Measurements from ENCODE around the gene ZNRF1.
A peak's percentile ranks its signal among the peaks of the same experiment; 100 is the strongest.
"Not testable (repeated sequence)": the region's sequence is repeated elsewhere in the genome, so short reads cannot be mapped to it uniquely, and the experiment has no call there.

Gene ZNRF1

DNA sequence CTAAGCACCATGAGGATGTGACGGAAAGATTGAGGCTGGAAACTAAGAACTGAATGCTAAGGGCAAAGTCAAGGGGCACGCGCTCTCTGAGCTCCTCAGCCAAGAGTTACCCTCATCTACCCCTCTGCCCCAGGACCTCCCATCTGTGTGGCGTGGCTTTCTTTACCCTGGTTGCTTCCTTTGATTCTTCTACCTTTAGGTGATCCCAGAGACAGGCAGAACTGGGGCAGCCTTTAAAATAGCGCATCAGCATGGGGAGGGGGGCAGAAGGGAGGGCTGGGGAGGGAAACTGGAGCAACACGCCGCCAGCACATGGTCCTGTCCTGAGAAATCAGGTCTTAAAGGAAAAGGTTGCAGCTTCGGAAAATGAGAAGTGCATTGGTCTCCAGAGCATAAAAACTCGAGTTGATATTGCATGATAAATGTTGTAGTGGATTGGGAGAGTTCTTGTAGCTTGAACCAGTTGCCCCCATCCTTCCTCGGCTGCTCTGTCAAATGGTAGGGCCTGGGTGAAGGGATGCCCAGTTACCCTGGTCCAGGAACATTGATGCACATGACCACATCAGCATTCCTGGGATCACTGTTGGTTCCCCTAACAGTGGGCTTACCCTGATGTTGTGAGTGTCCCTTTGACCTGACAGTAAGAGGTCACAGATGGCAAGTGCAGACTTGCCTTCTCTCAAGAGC is 88.0 kb downstream of the ZNRF1 start:
- no peak for DNase-seq
- CTCF ChIA-PET, result interaction anchor here (1.6 to 8.0 kb wide), 7 partner anchors 11 to 89 kb away, joined by 8 to 88 read pairs (median 23); partner anchors contain the start of gene ZNRF1
- Histone ChIP-seq H3K27ac (ENCODE audit: insufficient read depth in 1 of 2, low read depth in 1 of 2, low read length in 2 of 2, poor library complexity in 1 of 2, severe bottlenecking in 2 of 2) (peak overlapping the region; percentile 11 to 73), H3K9me3 (ENCODE audit: control extremely low read depth in 1 of 5, control insufficient read depth in 4 of 5, insufficient read depth in 2 of 5, low read depth in 1 of 5, low read length in 4 of 5) (no peaks in the 10 kb centered on the region), H3K36me3 (ENCODE audit: control insufficient read depth in 4 of 4, insufficient read depth in 4 of 4, low read length in 3 of 4) (peaks cover 0 to 17% (median 6%) of the 10 kb centered on the region in 4 experiments), H3K4me1 (ENCODE audit: control extremely low read depth in 1 of 4, control insufficient read depth in 4 of 4, insufficient read depth in 4 of 4, low read length in 3 of 4) (peaks cover 19 to 92% (median 69%) of the 10 kb centered on the region in 4 experiments), H3K27me3 (replicated peaks in 2 of 5; ENCODE audit: control insufficient read depth in 4 of 5, insufficient read depth in 5 of 5, low read length in 4 of 5) (no peaks in the 10 kb centered on the region), H3K4me3 (ENCODE audit: control insufficient read depth in 1 of 7, extremely low read depth in 1 of 7, insufficient read depth in 4 of 7, low read depth in 2 of 7, low read length in 6 of 7) (peak overlapping the region in 3 of 7 experiments; percentile 28 to 58 (median 41))
- 84% methylated on average over 9 of the region's 10 CpGs for WGBS (ENCODE audit: insufficient coverage)
- POLR2A ChIA-PET, result interaction anchor here (1.4 to 2.2 kb wide), 3 partner anchors 11 to 44 kb away, joined by 4 to 8 read pairs (median 5); no protein-coding TSS in a partner anchor

DNA sequence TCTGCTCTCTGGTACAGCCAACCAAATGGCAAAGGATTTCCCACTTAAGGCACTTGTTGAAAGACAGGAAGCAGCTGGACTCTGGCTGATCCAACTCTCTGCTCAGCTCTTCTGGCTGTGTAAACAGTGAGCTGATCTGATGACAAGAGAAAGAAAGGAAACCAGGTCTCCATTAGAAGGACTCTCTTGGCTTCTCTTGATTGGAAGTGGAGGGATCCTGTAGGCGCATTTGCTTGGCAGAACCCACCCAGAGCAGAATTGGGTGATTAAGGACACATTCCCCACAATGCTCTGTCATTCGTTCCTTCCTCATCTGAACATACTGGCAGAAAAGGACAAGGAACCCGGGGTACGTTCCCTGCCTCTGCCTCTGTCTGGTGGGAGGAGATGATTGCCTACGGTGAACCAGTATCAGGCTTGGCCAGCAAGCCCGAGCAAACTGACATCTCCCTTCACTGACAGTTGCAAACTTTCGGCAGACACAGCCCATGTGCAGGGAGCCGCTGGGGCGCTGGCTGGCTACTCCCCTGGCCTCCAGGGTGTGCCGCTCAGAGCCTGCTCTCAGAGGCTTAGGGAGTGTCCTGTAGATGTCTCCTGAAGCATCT is 88.7 kb downstream of the ZNRF1 start:
- peak in 2 of 3 donors; percentile 79 to 87 for DNase-seq
- POLR2A ChIA-PET, result interaction anchor here (1.4 to 2.2 kb wide), 3 partner anchors 12 to 44 kb away, joined by 4 to 8 read pairs (median 5); no protein-coding TSS in a partner anchor
- CTCF ChIA-PET, result interaction anchor here (1.6 to 8.0 kb wide), 8 partner anchors 8 to 89 kb away, joined by 6 to 88 read pairs (median 20); partner anchors contain the start of gene ZNRF1
- H3K27me3 ChIP-seq (replicated peaks in 2 of 5; ENCODE audit: control insufficient read depth in 4 of 5, insufficient read depth in 5 of 5, low read length in 4 of 5), result no peaks in the 10 kb centered on the region
- peaks cover 0 to 17% (median 6%) of the 10 kb centered on the region in 4 experiments for H3K36me3 ChIP-seq (ENCODE audit: control insufficient read depth in 4 of 4, insufficient read depth in 4 of 4, low read length in 3 of 4)
- H3K27ac ChIP-seq (ENCODE audit: insufficient read depth in 1 of 2, low read depth in 1 of 2, low read length in 2 of 2, poor library complexity in 1 of 2, severe bottlenecking in 2 of 2), result peak overlapping the region; percentile 11 to 73
- no peaks in the 10 kb centered on the region for H3K9me3 ChIP-seq (ENCODE audit: control extremely low read depth in 1 of 5, control insufficient read depth in 4 of 5, insufficient read depth in 2 of 5, low read depth in 1 of 5, low read length in 4 of 5)
- peaks cover 16 to 91% (median 66%) of the 10 kb centered on the region in 4 experiments for H3K4me1 ChIP-seq (ENCODE audit: control extremely low read depth in 1 of 4, control insufficient read depth in 4 of 4, insufficient read depth in 4 of 4, low read length in 3 of 4)
- H3K4me3 ChIP-seq (ENCODE audit: control insufficient read depth in 1 of 7, extremely low read depth in 1 of 7, insufficient read depth in 4 of 7, low read depth in 2 of 7, low read length in 6 of 7), result peak overlapping the region in 4 of 7 experiments; percentile 17 to 58 (median 34)
- WGBS (ENCODE audit: insufficient coverage), result 19% methylated on average over 9 of the region's 10 CpGs

DNA sequence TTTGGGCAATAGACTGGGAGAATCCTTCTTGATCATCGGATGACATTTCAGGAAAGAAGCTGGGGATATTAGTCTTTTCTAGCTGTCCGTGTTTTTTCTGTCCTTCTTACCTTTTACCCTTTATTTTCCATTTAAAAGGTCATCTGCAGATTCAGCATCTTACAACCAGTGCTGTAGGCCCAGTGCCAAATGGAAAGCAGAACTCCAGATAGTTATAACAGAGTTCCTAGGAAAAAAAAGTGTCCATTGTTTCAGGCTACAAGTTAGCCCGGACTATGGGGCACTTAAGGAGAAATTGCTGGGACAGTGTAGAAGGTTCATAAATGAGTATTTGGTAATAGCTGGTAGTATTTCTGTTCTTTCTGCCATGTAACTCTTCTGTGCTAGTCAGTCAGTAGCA is 89.4 kb downstream of the ZNRF1 start:
- peaks cover 0 to 17% (median 7%) of the 10 kb centered on the region in 4 experiments for H3K36me3 ChIP-seq (ENCODE audit: control insufficient read depth in 4 of 4, insufficient read depth in 4 of 4, low read length in 3 of 4)
- ChIA-PET CTCF (interaction anchor here (1.3 to 8.0 kb wide), 8 partner anchors 9 to 90 kb away, joined by 4 to 88 read pairs (median 20); partner anchors contain the start of gene ZNRF1), POLR2A (interaction anchor here (1.4 to 2.2 kb wide), 2 partner anchors 13 to 45 kb away, joined by 4 to 8 read pairs; no protein-coding TSS in a partner anchor)
- H3K27ac ChIP-seq (ENCODE audit: insufficient read depth in 1 of 2, low read depth in 1 of 2, low read length in 2 of 2, poor library complexity in 1 of 2, severe bottlenecking in 2 of 2), result peak overlapping the region in 1 of 2 experiments; percentile 47
- H3K9me3 ChIP-seq (ENCODE audit: control extremely low read depth in 1 of 5, control insufficient read depth in 4 of 5, insufficient read depth in 2 of 5, low read depth in 1 of 5, low read length in 4 of 5), result no peaks in the 10 kb centered on the region
- 57% methylated on average over 1 of the region's 3 CpGs for WGBS (ENCODE audit: insufficient coverage)
- peak overlapping the region in 3 of 7 experiments; percentile 25 to 58 (median 41) for H3K4me3 ChIP-seq (ENCODE audit: control insufficient read depth in 1 of 7, extremely low read depth in 1 of 7, insufficient read depth in 4 of 7, low read depth in 2 of 7, low read length in 6 of 7)
- DNase-seq, result no peak
- no peaks in the 10 kb centered on the region for H3K27me3 ChIP-seq (replicated peaks in 2 of 5; ENCODE audit: control insufficient read depth in 4 of 5, insufficient read depth in 5 of 5, low read length in 4 of 5)
- H3K4me1 ChIP-seq (ENCODE audit: control extremely low read depth in 1 of 4, control insufficient read depth in 4 of 4, insufficient read depth in 4 of 4, low read length in 3 of 4), result peaks cover 16 to 86% (median 66%) of the 10 kb centered on the region in 4 experiments

DNA sequence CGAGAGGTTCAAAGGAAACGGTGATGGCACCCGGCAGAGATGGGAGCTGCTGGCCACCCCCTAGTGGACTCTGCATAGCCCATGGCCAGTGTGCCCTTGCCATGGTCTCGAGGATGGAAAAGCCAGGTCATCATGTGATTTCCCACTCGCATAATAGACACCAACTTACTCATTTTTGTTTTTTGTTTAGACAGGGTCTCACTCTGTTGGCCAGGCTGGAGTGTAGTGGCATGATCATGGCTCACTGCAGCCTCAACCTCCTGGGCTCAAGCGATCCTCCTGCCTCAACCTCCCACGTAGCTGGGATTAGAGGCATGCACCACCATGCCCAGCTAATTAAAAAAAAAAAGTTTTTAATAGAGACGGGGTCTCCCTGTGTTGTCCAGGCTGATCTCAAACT is 90.1 kb downstream of the ZNRF1 start:
- H3K27ac ChIP-seq (ENCODE audit: insufficient read depth in 1 of 2, low read depth in 1 of 2, low read length in 2 of 2, poor library complexity in 1 of 2, severe bottlenecking in 2 of 2), result peak overlapping the region in 1 of 2 experiments; percentile 47
- CTCF ChIA-PET, result interaction anchor here (1.2 to 8.0 kb wide), 8 partner anchors 10 to 91 kb away, joined by 4 to 88 read pairs (median 20); partner anchors contain the start of gene ZNRF1
- no peaks in the 10 kb centered on the region for H3K9me3 ChIP-seq (ENCODE audit: control extremely low read depth in 1 of 5, control insufficient read depth in 4 of 5, insufficient read depth in 2 of 5, low read depth in 1 of 5, low read length in 4 of 5)
- POLR2A ChIA-PET, result interaction anchor here (0.5 to 2.2 kb wide), 2 partner anchors 13 to 56 kb away, joined by 3 to 8 read pairs; no protein-coding TSS in a partner anchor
- peaks cover 6 to 22% (median 13%) of the 10 kb centered on the region in 4 experiments for H3K36me3 ChIP-seq (ENCODE audit: control insufficient read depth in 4 of 4, insufficient read depth in 4 of 4, low read length in 3 of 4)
- H3K27me3 ChIP-seq (replicated peaks in 2 of 5; ENCODE audit: control insufficient read depth in 4 of 5, insufficient read depth in 5 of 5, low read length in 4 of 5), result no peaks in the 10 kb centered on the region
- 100% methylated on average over 5 of the region's 8 CpGs for whole genome bisulfite sequencing (ENCODE audit: insufficient coverage)
- no peak for DNase-seq
- H3K4me3 ChIP-seq (ENCODE audit: control insufficient read depth in 1 of 7, extremely low read depth in 1 of 7, insufficient read depth in 4 of 7, low read depth in 2 of 7, low read length in 6 of 7), result no peak overlapping the region
- H3K4me1 ChIP-seq (ENCODE audit: control extremely low read depth in 1 of 4, control insufficient read depth in 4 of 4, insufficient read depth in 4 of 4, low read length in 3 of 4), result peaks cover 16 to 86% (median 64%) of the 10 kb centered on the region in 4 experiments

DNA sequence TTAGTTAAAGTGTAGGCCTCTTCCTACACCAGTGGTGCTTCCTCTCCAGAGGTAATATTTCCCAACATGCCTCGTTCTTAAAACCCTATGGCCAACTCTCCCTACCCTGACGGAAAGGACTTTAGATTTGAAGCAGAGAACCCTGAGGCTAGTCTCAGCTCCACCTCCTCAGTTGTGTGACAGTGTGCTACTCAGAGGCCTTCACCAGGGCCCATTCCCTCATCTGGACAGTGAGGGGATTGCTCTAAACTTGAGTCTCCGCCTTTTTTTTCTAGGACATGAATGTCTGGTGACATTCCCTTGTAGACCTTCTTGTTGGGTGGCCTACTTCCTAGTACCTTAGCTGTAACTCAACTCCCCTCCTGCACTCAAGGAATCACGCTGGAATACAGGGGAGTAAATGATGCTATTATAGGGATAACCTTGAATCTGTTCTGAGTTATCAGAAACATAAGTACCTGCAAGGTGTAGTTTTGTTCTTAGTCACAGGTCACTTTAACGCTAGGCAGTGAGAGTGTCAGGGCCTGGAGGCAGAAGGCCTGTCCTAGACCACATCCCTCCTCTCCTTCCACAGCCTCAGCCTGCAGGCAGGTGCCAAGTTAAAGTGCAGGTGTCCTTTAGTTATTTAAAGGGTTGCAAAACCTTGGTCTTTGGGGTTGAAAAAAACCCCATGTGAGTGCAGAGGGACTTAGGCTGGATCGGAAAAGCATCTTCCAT is 90.8 kb downstream of the ZNRF1 start:
- POLR2A ChIA-PET, result interaction anchor here (0.5 kb wide), 1 partner anchor 56 kb away, joined by 3 read pairs; no protein-coding TSS in a partner anchor

DNA sequence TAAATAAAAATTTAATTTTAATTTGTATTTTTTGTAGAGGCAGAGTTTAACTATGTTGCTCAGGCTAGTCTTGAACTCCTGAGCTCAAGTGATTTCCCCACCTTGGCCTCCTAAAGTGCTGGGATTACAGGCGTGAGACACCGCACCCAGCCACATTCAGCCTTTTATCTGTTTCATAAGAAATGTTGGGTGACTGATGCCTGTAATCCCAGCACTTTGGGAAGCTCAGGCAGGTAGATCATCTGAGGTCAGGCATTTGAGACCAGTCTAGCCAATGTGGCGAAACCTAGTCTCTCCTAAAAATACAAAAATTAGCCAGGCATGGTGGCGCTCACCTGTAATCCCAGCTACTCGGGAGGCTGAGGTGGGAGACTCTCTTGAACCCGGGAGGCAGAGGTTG is 92.1 kb downstream of the ZNRF1 start:
- CTCF ChIA-PET, result interaction anchor here (4.9 to 8.0 kb wide), 4 partner anchors 9 to 93 kb away, joined by 16 to 88 read pairs (median 56); partner anchors contain the start of gene ZNRF1

More for the DNA sequence above, 90.8 kb downstream of the ZNRF1 start:
- peak overlapping the region in 1 of 7 experiments; percentile 8 for H3K4me3 ChIP-seq (ENCODE audit: control insufficient read depth in 1 of 7, extremely low read depth in 1 of 7, insufficient read depth in 4 of 7, low read depth in 2 of 7, low read length in 6 of 7)
- peaks cover 10 to 24% (median 15%) of the 10 kb centered on the region in 4 experiments for H3K36me3 ChIP-seq (ENCODE audit: control insufficient read depth in 4 of 4, insufficient read depth in 4 of 4, low read length in 3 of 4)
- H3K27me3 ChIP-seq (replicated peaks in 2 of 5; ENCODE audit: control insufficient read depth in 4 of 5, insufficient read depth in 5 of 5, low read length in 4 of 5), result no peaks in the 10 kb centered on the region
- H3K4me1 ChIP-seq (ENCODE audit: control extremely low read depth in 1 of 4, control insufficient read depth in 4 of 4, insufficient read depth in 4 of 4, low read length in 3 of 4), result peaks cover 16 to 86% (median 61%) of the 10 kb centered on the region in 4 experiments
- WGBS (ENCODE audit: insufficient coverage), result 55% methylated on average over 4 of the region's 6 CpGs
- H3K9me3 ChIP-seq (ENCODE audit: control extremely low read depth in 1 of 5, control insufficient read depth in 4 of 5, insufficient read depth in 2 of 5, low read depth in 1 of 5, low read length in 4 of 5), result no peaks in the 10 kb centered on the region
- H3K27ac ChIP-seq (ENCODE audit: insufficient read depth in 1 of 2, low read depth in 1 of 2, low read length in 2 of 2, poor library complexity in 1 of 2, severe bottlenecking in 2 of 2), result peak overlapping the region in 1 of 2 experiments; percentile 20
- peak in 1 of 3 donors; percentile 35 for DNase-seq
- CTCF ChIA-PET, result interaction anchor here (1.2 to 8.0 kb wide), 7 partner anchors 10 to 91 kb away, joined by 4 to 88 read pairs (median 23); partner anchors contain the start of gene ZNRF1

More for the DNA sequence above, 92.1 kb downstream of the ZNRF1 start:
- H3K4me3 ChIP-seq (ENCODE audit: control insufficient read depth in 1 of 7, extremely low read depth in 1 of 7, insufficient read depth in 4 of 7, low read depth in 2 of 7, low read length in 6 of 7); DNase-seq; H3K27me3 ChIP-seq (replicated peaks in 2 of 5; ENCODE audit: control insufficient read depth in 4 of 5, insufficient read depth in 5 of 5, low read length in 4 of 5); H3K9me3 ChIP-seq (ENCODE audit: control extremely low read depth in 1 of 5, control insufficient read depth in 4 of 5, insufficient read depth in 2 of 5, low read depth in 1 of 5, low read length in 4 of 5); H3K27ac ChIP-seq (ENCODE audit: insufficient read depth in 1 of 2, low read depth in 1 of 2, low read length in 2 of 2, poor library complexity in 1 of 2, severe bottlenecking in 2 of 2): not testable (repeated sequence)
- H3K4me1 ChIP-seq (ENCODE audit: control extremely low read depth in 1 of 4, control insufficient read depth in 4 of 4, insufficient read depth in 4 of 4, low read length in 3 of 4), result peaks cover 16 to 89% (median 70%) of the 10 kb centered on the region in 4 experiments
- 98% methylated on average over 4 of the region's 6 CpGs for WGBS (ENCODE audit: insufficient coverage)
- POLR2A ChIA-PET, result interaction anchor here (0.6 kb wide), 1 partner anchor 95 kb away, joined by 3 read pairs; no protein-coding TSS in a partner anchor
- peaks cover 10 to 35% (median 21%) of the 10 kb centered on the region in 4 experiments for H3K36me3 ChIP-seq (ENCODE audit: control insufficient read depth in 4 of 4, insufficient read depth in 4 of 4, low read length in 3 of 4)
